DND-41 (cell line): ENCODE data around the gene AKIRIN2.

Source experiments
- ATAC-seq: fragments of 200-7000 bp; cut with Tn5 transposase; 3 replicates; pipeline ENCODE4 v1.9.1; 2021; ENCODE audit warnings: low read depth; ENCODE audit not compliant: insufficient read depth
- DNase-seq: peaks from one replicate; pipeline ENCODE4 v3.0.0-alpha.2; 2020
- H2AFZ ChIP-seq: 2 replicates; pipeline ENCODE4 v1.6.0; 2012; ENCODE audit warnings: low read depth, low read length
- H3K27ac ChIP-seq: 2 replicates; pipeline ENCODE4 v1.5.1; 2012; ENCODE audit warnings: low read length, inconsistent platforms
- H3K27me3 ChIP-seq: fragments of 200-600 bp; sonication (generic); 2 replicates; pipeline ENCODE4 v1.6.0; 2012; ENCODE audit warnings: low read length, mild to moderate bottlenecking, inconsistent platforms; ENCODE audit not compliant: insufficient read depth, poor library complexity
- H3K36me3 ChIP-seq: 2 replicates; pipeline ENCODE4 v1.5.1; 2012; ENCODE audit warnings: low read length, inconsistent platforms; ENCODE audit not compliant: insufficient read depth
- H3K4me1 ChIP-seq: 2 replicates; pipeline ENCODE4 v1.5.1; 2012; ENCODE audit warnings: mild to moderate bottlenecking, low read length; ENCODE audit not compliant: insufficient read depth
- H3K4me2 ChIP-seq: 2 replicates; pipeline ENCODE4 v1.6.0; 2012; ENCODE audit warnings: mild to moderate bottlenecking, moderate library complexity, low read length, inconsistent platforms; ENCODE audit not compliant: insufficient read depth
- H3K4me3 ChIP-seq, 2 experiments: fragments of 200-600 bp in 1 of 2; shearing (Covaris generic) in 1 of 2; 2 replicates each; pipeline ENCODE4 v1.5.1; 2012 to 2016; ENCODE audit warnings: inconsistent platforms in 2 of 2, low read length in 2 of 2, mild to moderate bottlenecking in 2 of 2, low read depth in 1 of 2, moderate library complexity in 1 of 2
- H3K79me2 ChIP-seq: 2 replicates; pipeline ENCODE4 v1.6.0; 2012; ENCODE audit warnings: low read length, inconsistent platforms; ENCODE audit not compliant: insufficient read depth
- H3K9ac ChIP-seq: 2 replicates; pipeline ENCODE4 v1.6.0; 2012; ENCODE audit warnings: low read depth, mild to moderate bottlenecking, inconsistent platforms, low read length, moderate library complexity
- H3K9me3 ChIP-seq: 2 replicates; pipeline ENCODE4 v1.5.1; 2012; ENCODE audit warnings: low read length, moderate library complexity, mild to moderate bottlenecking, inconsistent platforms; ENCODE audit not compliant: insufficient read depth, severe bottlenecking
- H4K20me1 ChIP-seq: 2 replicates; pipeline ENCODE4 v1.6.0; 2012; ENCODE audit warnings: low read length; ENCODE audit not compliant: insufficient read depth
- CTCF ChIP-seq: IDR thresholded peaks from 2 replicates; pipeline ENCODE4 v1.5.1; 2012; ENCODE audit warnings: borderline replicate concordance, low read length, moderate library complexity, mild to moderate bottlenecking; ENCODE audit not compliant: poor library complexity, severe bottlenecking; ENCODE audit errors: extremely low read depth
- EZH2 ChIP-seq: IDR thresholded peaks from 3 replicates; pipeline ENCODE4 v1.6.1; 2012; ENCODE audit warnings: borderline replicate concordance, low read depth, mild to moderate bottlenecking, moderate library complexity, low read length, inconsistent platforms; ENCODE audit not compliant: severe bottlenecking

AKIRIN2 gene

DNA sequence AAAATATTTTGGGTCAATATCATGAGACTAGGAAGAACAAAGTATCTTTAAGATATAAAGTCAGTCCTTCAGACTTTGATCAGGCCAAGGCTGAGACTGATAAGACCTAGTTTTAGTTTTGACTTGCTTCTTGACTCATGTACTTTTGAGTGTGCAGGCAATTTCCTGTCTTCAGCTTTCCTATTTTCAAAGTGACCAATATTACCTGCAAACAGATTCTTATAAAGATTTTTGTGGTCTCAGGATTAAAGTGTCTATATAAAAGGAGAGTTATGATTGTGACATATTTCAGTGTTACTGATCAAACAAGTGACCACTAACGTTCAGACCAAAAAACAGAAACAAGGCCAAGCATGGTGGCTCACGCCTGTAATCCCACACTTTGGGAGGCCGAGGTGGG, 36.0 kb upstream of the AKIRIN2 start:
- Histone ChIP-seq H3K4me2 (no peak overlapping the region), H3K4me1 (no peaks in the 10 kb centered on the region), H4K20me1 (no peaks in the 10 kb centered on the region), H2AFZ (no peak overlapping the region), H3K9me3 (no peaks in the 10 kb centered on the region), H3K36me3 (no peaks in the 10 kb centered on the region), H3K4me3 (no peak overlapping the region), H3K27ac (no peak overlapping the region), H3K9ac (no peak overlapping the region), H3K79me2 (no peaks in the 10 kb centered on the region), H3K27me3 (no peaks in the 10 kb centered on the region)
- TF ChIP-seq CTCF (no peak), EZH2 (no peak)
- DNase-seq (no peak), ATAC-seq (no peak)

DNA sequence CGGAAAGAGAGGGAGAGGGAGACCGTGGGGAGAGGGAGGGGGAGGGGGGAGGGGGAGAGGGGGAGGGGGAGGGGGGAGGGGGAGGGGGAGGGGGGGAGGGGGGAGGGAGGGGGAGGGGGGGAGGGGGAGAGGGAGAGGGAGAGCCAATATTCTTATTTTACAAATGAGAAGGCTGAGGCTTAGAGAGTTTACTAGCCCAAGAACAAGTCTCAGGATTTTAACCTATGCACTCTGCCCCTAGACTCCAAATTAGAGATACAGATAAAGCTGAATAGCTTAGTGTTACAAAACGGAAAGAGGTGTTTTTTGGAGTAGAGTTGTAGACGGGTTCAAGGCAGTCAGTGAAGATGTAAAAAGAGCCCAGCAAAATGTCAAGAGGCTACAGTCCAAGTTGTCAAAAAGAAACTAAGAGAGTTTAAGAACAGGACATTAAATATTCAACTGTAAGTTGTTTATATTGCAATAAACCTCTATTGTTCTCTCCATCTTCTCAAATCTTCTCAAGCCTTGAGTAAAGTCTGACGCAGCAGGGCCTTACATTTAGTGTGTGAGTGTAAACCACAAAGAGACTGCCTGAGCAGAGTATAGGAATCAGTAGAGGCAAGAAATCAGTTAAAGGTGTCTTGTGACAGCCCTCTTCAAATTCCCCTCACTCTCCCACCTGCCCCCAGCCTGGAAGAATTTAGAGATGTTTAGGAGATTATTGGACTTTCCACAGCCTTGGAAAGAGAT, 34.9 kb upstream of the AKIRIN2 start:
- ATAC-seq (no peak), DNase-seq (no peak)
- Histone ChIP-seq H3K79me2 (no peaks in the 10 kb centered on the region), H3K4me3 (no peak overlapping the region), H3K9me3 (no peaks in the 10 kb centered on the region), H3K27ac (no peak overlapping the region), H3K9ac (no peak overlapping the region), H3K4me1 (peaks cover 5% of the 10 kb centered on the region), H3K36me3 (no peaks in the 10 kb centered on the region), H4K20me1 (no peaks in the 10 kb centered on the region), H3K4me2 (no peak overlapping the region), H3K27me3 (no peaks in the 10 kb centered on the region), H2AFZ (no peak overlapping the region)
- TF ChIP-seq CTCF = no peak
- TF ChIP-seq EZH2 = no peak

DNA sequence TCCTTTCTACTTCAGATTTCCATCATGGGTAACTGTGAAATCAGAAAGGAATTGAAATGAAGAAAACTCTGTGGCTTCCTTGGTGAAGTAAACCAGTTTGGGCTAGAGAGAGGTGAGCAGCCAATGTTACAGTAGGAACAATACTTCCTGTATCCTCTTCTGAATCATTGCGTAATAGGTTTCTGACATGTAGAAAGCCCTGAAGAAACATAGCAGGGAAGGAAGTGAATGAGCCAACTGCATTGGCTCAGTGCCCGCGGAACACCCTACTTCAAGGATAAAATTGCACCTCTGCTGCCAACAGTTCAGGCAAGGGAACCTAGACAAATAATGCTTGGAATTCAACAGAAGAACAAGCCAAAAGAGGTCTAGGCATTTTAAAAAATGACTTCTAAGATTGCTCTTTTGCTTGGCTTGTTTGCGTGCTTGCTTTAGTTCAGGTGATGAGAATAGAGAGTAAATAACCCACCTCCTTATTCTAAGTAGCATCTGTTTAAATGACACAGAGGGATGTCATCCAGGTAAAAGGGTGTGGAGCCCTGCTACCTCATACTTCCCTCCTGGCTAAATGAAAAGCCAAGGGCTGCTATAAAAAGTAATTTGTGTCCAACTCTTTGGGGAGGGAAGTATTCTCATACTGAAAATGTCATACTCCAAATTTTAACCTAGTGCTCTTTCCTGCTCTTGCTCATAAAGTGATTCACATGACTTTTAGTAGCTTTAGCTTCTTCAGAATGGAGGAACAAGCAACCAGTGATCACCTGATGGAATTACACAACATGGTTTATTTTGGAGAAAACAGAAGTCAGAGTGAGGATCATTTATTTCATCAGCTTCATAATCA, 30.0 kb upstream of the AKIRIN2 start:
- Histone ChIP-seq H3K4me1 (peaks cover 11% of the 10 kb centered on the region), H3K79me2 (no peaks in the 10 kb centered on the region), H3K4me2 (no peak overlapping the region), H3K4me3 (no peak overlapping the region), H4K20me1 (no peaks in the 10 kb centered on the region), H3K27ac (no peak overlapping the region), H3K27me3 (peaks cover 2% of the 10 kb centered on the region), H3K9me3 (no peaks in the 10 kb centered on the region), H2AFZ (peak overlapping the region; percentile 29), H3K9ac (no peak overlapping the region), H3K36me3 (no peaks in the 10 kb centered on the region)
- no peak for TF ChIP-seq EZH2
- no peak for TF ChIP-seq CTCF
- DNase-seq (peak; percentile 50), ATAC-seq (peak; percentile 95)
